Astrocyte of the cerebellum (primary cell): ENCODE measurements around the gene CCDC78.

ENCODE experiments used
- DNase-seq: peaks from one replicate; pipeline ENCODE4 v3.0.0-alpha.2; 2011; ENCODE audit warnings: low read depth
- H3K4me3 ChIP-seq: 2 replicates; pipeline ENCODE4 v1.5.1; 2011; ENCODE audit warnings: mild to moderate bottlenecking, low read depth, low read length, moderate library complexity
- in situ Hi-C: cut with HindIII; loops from 2 replicates; pipeline ENCODE4 v1.10.0; 2017; ENCODE audit warnings: low sequenced_read_pairs
- TF ChIP-seq, protein P1 (sequence below): IDR thresholded peaks from 2 replicates; pipeline ENCODE4 v1.5.1; 2012; ENCODE audit warnings: low read length, low read depth, moderate library complexity, mild to moderate bottlenecking; ENCODE audit errors: missing control alignments

Gene CCDC78

GRCh38 chr16:751152-752006, 25.1 kb upstream of the CCDC78 start:
- TF ChIP-seq, protein P1, sequence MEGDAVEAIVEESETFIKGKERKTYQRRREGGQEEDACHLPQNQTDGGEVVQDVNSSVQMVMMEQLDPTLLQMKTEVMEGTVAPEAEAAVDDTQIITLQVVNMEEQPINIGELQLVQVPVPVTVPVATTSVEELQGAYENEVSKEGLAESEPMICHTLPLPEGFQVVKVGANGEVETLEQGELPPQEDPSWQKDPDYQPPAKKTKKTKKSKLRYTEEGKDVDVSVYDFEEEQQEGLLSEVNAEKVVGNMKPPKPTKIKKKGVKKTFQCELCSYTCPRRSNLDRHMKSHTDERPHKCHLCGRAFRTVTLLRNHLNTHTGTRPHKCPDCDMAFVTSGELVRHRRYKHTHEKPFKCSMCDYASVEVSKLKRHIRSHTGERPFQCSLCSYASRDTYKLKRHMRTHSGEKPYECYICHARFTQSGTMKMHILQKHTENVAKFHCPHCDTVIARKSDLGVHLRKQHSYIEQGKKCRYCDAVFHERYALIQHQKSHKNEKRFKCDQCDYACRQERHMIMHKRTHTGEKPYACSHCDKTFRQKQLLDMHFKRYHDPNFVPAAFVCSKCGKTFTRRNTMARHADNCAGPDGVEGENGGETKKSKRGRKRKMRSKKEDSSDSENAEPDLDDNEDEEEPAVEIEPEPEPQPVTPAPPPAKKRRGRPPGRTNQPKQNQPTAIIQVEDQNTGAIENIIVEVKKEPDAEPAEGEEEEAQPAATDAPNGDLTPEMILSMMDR: no peak
- no peak for DNase-seq
- in situ Hi-C loops: no loop called here
- no peak overlapping the region for H3K4me3 ChIP-seq

DNA sequence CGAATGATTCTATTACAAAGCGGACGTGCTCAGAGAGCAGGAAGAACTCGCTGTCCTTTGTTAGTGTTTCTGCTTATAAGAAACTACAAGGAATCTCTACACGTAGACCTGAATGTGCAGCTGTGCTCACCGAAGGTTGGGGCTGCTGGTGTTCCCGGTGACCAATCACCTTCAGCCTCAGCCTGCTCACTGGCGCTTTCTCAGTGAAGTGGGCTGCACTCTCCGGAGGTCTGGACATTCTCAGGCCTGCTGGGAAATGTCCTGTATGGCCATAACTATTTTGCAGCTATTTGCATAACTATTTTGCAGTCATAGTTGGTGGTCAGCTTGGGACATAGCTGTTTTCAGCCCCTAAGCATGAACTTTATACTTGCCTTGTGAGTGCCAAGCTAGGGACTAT, 24.2 kb upstream of the CCDC78 start:
- TF ChIP-seq, protein P1: no peak
- in situ Hi-C loops: no loop called here
- H3K4me3 ChIP-seq: no peak overlapping the region
- no peak for DNase-seq

DNA sequence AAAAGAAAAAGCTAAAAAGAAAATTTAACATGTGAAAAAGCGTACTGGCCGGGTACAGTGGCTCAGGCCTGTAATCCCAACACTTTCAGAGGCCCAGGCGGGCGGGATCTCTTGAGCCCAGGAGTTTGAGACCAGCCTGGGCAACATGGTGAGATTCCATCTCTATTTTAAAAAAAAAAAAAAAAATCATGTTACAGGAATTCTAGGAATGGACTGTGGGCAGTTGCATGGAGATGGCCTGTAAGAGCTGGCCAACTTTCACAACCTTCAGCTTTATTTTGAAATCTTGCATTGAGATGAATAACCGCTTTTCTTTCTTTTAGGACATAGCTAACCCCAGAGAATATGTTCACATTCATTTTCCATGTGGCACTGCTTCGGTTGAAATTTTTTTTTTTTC, 22.8 kb upstream of the CCDC78 start:
- TF ChIP-seq, protein P1: no peak
- no peak overlapping the region for H3K4me3 ChIP-seq
- DNase-seq: peak; percentile 32
- in situ Hi-C loops: no loop called here

DNA sequence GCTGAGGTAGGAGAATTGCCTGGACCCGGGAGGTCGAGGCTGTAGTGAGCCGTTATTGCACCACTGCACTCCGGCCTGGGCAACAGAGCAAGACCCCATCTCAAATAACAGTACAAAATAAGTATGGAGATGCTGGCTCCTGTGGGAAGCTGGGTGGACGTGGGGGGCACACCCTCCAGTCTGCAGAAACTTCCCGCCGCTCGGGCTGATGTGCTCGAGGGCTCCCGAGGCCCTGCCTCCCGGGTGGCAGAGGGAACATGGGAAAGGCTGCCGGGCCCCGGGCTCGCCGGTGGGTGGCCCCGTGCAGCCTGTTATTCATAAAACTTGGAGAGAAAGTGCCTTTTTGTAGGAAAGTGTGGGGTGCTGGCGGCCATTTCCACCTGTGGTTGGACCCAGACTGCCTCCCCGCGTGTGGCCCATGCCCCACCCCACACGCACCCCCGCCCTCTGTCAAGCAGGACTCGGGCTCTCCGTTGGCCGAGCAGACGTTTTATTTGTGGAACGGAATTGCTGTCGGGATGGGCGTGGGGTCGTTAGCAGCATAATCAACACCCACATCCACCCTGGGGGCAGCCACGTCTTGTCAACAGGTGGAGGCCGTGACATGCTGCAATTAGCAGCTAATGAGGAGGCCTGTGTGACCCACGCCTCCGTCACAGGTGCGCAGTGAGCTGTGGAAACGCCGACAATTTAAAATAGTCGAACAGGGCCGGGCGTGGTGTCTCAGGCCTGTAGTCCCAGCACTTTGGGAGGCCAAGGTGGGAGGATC, 21.9 kb upstream of the CCDC78 start:
- in situ Hi-C loops: no loop called here
- TF ChIP-seq, protein P1: no peak
- DNase-seq: no peak
- H3K4me3 ChIP-seq: no peak overlapping the region

GRCh38 chr16:746637-747036, 20.4 kb upstream of the CCDC78 start:
- no peak overlapping the region for H3K4me3 ChIP-seq
- TF ChIP-seq, protein P1: no peak
- DNase-seq: no peak
- in situ Hi-C loops: no loop called here

DNA sequence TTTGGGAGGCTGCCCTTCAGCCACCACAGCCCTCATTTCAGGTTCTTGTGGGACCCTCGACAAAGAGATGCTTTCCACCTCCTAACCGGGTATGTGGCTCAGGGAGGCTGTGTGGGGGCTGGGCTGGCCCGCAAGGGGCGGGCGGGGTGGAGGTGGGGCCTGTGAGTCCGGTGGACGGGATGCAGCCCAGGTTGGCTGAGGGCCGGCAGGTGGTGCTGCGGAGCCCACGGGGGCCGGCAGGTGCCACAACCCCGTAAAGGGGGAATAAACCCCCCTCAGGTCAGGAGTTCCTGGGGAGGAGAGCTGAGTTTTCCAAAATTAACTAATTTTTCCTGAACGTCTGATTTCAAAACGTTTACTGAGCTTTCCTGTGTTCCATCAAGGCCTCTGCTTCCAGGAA, 19.5 kb upstream of the CCDC78 start:
- no peak overlapping the region for H3K4me3 ChIP-seq
- in situ Hi-C loops: no loop called here
- no peak for DNase-seq
- TF ChIP-seq, protein P1: peak; percentile 20
